SH-SY5Y (cell line): ENCODE measurements around the gene MCM7.

ENCODE experiments used
- GATA2 ChIP-seq: IDR thresholded peaks from 2 replicates; pipeline ENCODE4 v1.6.1; 2011; ENCODE audit warnings: mild to moderate bottlenecking, low read depth, low read length
- GATA3 ChIP-seq: IDR thresholded peaks from 2 replicates; pipeline ENCODE4 v1.6.1; 2011; ENCODE audit warnings: low read depth, mild to moderate bottlenecking, low read length, moderate library complexity

DNA sequence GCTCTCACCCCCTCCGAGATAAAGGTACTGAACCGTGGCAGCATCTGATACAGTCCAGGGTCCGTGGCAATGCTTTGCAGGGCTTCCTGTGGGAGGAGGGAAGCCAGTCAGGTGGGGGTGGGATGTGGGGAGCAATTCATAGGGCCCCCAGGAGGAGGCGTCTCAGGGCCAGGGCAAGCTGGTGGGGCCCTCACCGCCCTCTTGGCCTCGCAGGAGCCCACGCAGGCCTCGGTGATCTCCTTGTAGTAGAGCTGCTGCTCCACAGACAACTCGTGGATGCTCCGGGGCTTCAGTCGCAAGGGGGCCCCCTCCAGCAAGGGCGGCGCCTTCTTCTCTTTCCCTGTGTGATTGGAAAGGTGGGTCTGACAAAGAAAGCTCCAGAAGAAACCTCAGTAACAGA lies 10.7 kb upstream of the MCM7 start:
- TF ChIP-seq GATA2 (no peak), GATA3 (no peak)
